B cell (primary cell): ENCODE measurements around the gene THBD. TPM values are rescaled to one million over a fixed set of nuclear protein-coding genes. Genes with fewer than 3 reads are reported as not detected.

ENCODE experiments used
- ATAC-seq: fragments of 200-7000 bp; cut with Tn5 transposase; one replicate; pipeline ENCODE4 v1.10.0; 2021; ENCODE audit warnings: low read depth, mild to moderate bottlenecking, moderate number of reproducible peaks, moderate library complexity
- CTCF ChIA-PET: fragments of 350-600 bp; sonication (Branson Sonifier 250); formaldehyde crosslinking; loops from one replicate; lab custom pipeline; 2021; ENCODE audit warnings: antibody characterized with exemption, inconsistent platforms; lab: Charles Lee
- POLR2A ChIA-PET: fragments of 350-600 bp; sonication (Branson Sonifier 250); formaldehyde crosslinking; loops from one replicate; lab custom pipeline; 2021; ENCODE audit warnings: antibody characterized with exemption; lab: Charles Lee
- DNase-seq: peaks from one replicate; pipeline ENCODE4 v3.0.0; 2013
- H2AFZ ChIP-seq: 2 replicates; pipeline ENCODE4 v1.6.1; 2012; ENCODE audit warnings: mild to moderate bottlenecking, low read depth, low read length; ENCODE audit not compliant: insufficient read depth, poor library complexity, severe bottlenecking
- H3K27ac ChIP-seq, 2 donors: 1 replicate in 1 of 2; 2 replicates in 1 of 2; pipeline ENCODE4 v1.5.1; 2012 to 2013; ENCODE audit warnings: low read length in 2 of 2, mild to moderate bottlenecking in 2 of 2, moderate library complexity in 1 of 2
- H3K27me3 ChIP-seq, 4 experiments: fragments of 200-600 bp in 1 of 4; sonication (generic) in 1 of 4; replicated peaks in 1 of 4; 1 replicate in 2 of 4; 2 replicates in 2 of 4; pipeline versions ENCODE4 v1.6.1 to v1.7.0; 2013 to 2016; ENCODE audit warnings: low read length in 3 of 4, mild to moderate bottlenecking in 2 of 4, mixed read lengths in 1 of 4, moderate library complexity in 1 of 4; ENCODE audit not compliant: insufficient read depth in 4 of 4, control insufficient read depth in 3 of 4; ENCODE audit errors: control extremely low read depth in 1 of 4
- H3K36me3 ChIP-seq, 2 experiments: replicated peaks in 1 of 2; 1 replicate in 1 of 2; 2 replicates in 1 of 2; pipeline versions ENCODE4 v1.6.1 to v1.7.1; 2013; ENCODE audit warnings: low read length in 1 of 2; ENCODE audit not compliant: insufficient read depth in 2 of 2, control insufficient read depth in 1 of 2; ENCODE audit errors: control extremely low read depth in 1 of 2, extremely low read depth in 1 of 2
- H3K4me1 ChIP-seq, 2 donors: fragments of 200-600 bp in 1 of 2; sonication (generic) in 1 of 2; 1 replicate in 1 of 2; 2 replicates in 1 of 2; pipeline versions ENCODE4 v1.5.1 to v1.6.1; 2013 to 2017; ENCODE audit warnings: low read length in 2 of 2; ENCODE audit not compliant: control insufficient read depth in 2 of 2, insufficient read depth in 2 of 2
- H3K4me2 ChIP-seq: replicated peaks from 2 replicates; pipeline ENCODE3; 2012; ENCODE audit warnings: mild to moderate bottlenecking, low read depth, low read length; ENCODE audit not compliant: poor library complexity, severe bottlenecking
- H3K4me3 ChIP-seq, 5 experiments: fragments of 200-600 bp in 1 of 5; sonication (generic) in 1 of 5; 1 replicate in 3 of 5; 2 replicates in 2 of 5; pipeline versions ENCODE4 v1.5.1 to v1.7.0; 2011 to 2016; ENCODE audit warnings: low read length in 4 of 5, mild to moderate bottlenecking in 4 of 5, low read depth in 2 of 5, control low read depth in 1 of 5, moderate library complexity in 1 of 5; ENCODE audit not compliant: insufficient read depth in 1 of 5; ENCODE audit errors: control extremely low read depth in 1 of 5, extremely low read depth in 1 of 5
- H3K79me2 ChIP-seq: fragments of 200-600 bp; sonication (generic); one replicate; pipeline ENCODE4 v1.6.0; 2016; ENCODE audit warnings: low read length; ENCODE audit not compliant: control insufficient read depth, insufficient read depth
- H3K9ac ChIP-seq: fragments of 200-600 bp; sonication (generic); 2 replicates; pipeline ENCODE4 v1.6.1; 2017; ENCODE audit warnings: mild to moderate bottlenecking, low read length, moderate library complexity
- H3K9me3 ChIP-seq, 3 donors: one replicate each; pipeline versions ENCODE4 v1.6.1 to v1.7.1; 2013; ENCODE audit warnings: low read length in 2 of 3; ENCODE audit not compliant: control insufficient read depth in 2 of 3, insufficient read depth in 1 of 3; ENCODE audit errors: control extremely low read depth in 1 of 3
- H4K20me1 ChIP-seq: 2 replicates; pipeline ENCODE4 v1.6.0; 2012; ENCODE audit warnings: mild to moderate bottlenecking, low read length; ENCODE audit not compliant: insufficient read depth, control insufficient read depth, poor library complexity, severe bottlenecking
- H3K27ac Mint-ChIP-seq: one replicate; pipeline ENCODE4 v1.8.0; 2021; ENCODE audit warnings: mixed read lengths
- H3K27me3 Mint-ChIP-seq: one replicate; pipeline ENCODE4 v1.8.0; 2021; ENCODE audit warnings: mixed read lengths
- H3K4me1 Mint-ChIP-seq: one replicate; pipeline ENCODE4 v1.8.0; 2021; ENCODE audit warnings: mixed read lengths
- H3K4me3 Mint-ChIP-seq: one replicate; pipeline ENCODE4 v1.8.0; 2021; ENCODE audit warnings: mixed read lengths
- H3K9me3 Mint-ChIP-seq: one replicate; pipeline ENCODE4 v1.8.0; 2022; ENCODE audit warnings: mixed read lengths; ENCODE audit not compliant: insufficient read depth
- EZH2 ChIP-seq: IDR thresholded peaks from 2 replicates; pipeline ENCODE4 v1.6.1; 2012; ENCODE audit warnings: borderline replicate concordance, low read depth, mild to moderate bottlenecking, moderate library complexity, low read length; ENCODE audit not compliant: insufficient read depth, poor library complexity, severe bottlenecking
- WGBS: methylation state at CpG from one replicate; pipeline ENCODE4 v1.1.5; 2013; ENCODE audit warnings: missing lambda C conversion rate; ENCODE audit not compliant: insufficient coverage; 5-methylcytosine and 5-hydroxymethylcytosine counted together
- intact Hi-C: fragments of 100-400 bp; cut with micrococcal nuclease; formaldehyde crosslinking; loops from one replicate; pipeline ENCODE4 v1.10.0; 2022
- polyA plus RNA-seq: library from polyadenylated mRNA; depleted of rRNA; stranded (reverse); fragments of >200 nt; gene quantifications from 2 replicates; pipeline ENCODE4 v1.2.3, GENCODE V29; 2012
- total RNA-seq, 2 donors: library from RNA; stranded (reverse); fragments of 120-200 nt in 1 of 2; gene quantifications; 1 replicate in 1 of 2; 2 replicates in 1 of 2; pipeline versions ENCODE4 v1.2.3 to v1.2.4, GENCODE V29; 2013 to 2022
- TF ChIP-seq, protein P1 (sequence below): fragments of 200-600 bp; IDR thresholded peaks from one replicate; pipeline ENCODE4 v1.8.0; 2022; ENCODE audit warnings: antibody characterized with exemption, mild to moderate bottlenecking

THBD gene
- total and polyA plus RNA-seq, 2 donors (not counting 1 experiment from before 2014, with no cell fraction given), result 0.78 TPM; not detected in 1

DNA sequence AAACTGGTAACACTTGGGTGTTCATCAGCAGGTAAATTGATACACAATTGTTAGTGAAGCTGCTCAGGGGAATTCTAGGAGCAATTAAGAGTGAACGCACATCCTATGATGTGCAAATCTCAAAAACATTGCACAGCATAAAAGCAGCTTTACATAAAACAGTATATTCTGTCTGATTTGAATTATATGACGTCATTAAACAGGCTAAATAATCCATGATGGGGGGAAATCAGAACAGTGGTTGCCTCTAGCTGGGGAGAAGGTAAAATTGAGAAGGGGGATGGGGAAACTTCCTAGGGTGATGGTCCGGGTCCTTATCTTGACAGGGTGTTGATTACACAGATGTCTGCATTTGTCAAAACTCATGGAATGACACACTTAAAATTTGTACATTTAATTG lies 17.3 kb upstream of the THBD start:
- DNase-seq, result no peak
- CTCF ChIA-PET, result no interaction called here

DNA sequence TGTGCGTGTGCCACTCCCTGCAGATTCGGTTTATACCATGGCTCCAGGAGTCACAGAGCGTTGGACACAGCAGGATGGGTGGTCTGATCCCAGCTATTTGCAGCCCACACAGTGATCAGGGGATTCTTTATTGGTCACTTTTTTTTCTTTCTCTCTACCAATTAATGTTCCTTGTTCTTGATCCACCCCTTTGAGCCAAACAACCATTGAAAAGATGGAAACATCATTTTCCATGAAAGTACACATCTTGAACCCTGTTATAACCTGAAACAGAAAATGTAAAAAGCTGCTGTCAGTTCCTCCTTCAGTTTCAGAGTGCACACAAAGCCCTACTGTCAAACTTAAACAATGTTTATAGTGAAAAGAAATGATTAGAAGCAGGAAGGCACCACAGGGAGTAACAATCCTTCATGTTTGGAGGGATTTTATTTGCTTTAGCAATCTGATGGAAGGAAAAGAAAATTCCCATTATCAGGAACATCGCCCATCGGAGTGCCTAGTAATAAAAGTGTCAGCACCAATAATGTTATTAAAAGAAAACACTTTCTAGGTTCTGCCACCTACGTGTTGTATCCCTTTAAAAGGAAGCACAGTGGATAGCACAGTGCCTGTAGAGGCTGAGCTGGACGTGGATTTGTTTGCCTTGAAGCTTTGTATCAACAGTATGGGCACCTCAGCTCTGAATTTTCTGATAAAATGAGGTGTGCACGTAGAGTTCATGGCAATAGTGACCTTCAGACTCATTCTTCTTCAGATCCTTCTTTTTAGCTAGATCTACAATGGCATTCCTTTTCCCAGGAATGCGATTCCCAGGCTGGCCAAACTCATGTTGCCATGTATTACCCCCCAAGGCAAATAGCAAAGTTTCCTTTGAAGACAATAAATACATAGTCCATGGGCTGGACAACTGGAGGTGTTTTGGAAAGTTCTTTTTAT lies 16.1 kb upstream of the THBD start:
- H2AFZ ChIP-seq, result no peak overlapping the region
- DNase-seq (no peak), ATAC-seq (no peak)
- no peak overlapping the region for H3K4me2 ChIP-seq
- no peak overlapping the region for H3K4me3 ChIP-seq
- POLR2A ChIA-PET, result no interaction called here
- Mint-ChIP-seq H3K4me1 (no peaks in the 10 kb centered on the region), H3K27ac (no peak overlapping the region), H3K4me3 (no peak overlapping the region), H3K27me3 (peaks cover 2% of the 10 kb centered on the region), H3K9me3 (no peaks in the 10 kb centered on the region)
- 88% methylated on average over 5 of the region's 9 CpGs for WGBS
- no peaks in the 10 kb centered on the region for H3K36me3 ChIP-seq
- H3K79me2 ChIP-seq, result no peaks in the 10 kb centered on the region
- CTCF ChIA-PET, result no interaction called here
- H3K27ac ChIP-seq, result no peak overlapping the region
- H3K9ac ChIP-seq, result no peak overlapping the region
- H3K4me1 ChIP-seq, result no peaks in the 10 kb centered on the region
- no peaks in the 10 kb centered on the region for H3K27me3 ChIP-seq
- H4K20me1 ChIP-seq, result no peaks in the 10 kb centered on the region
- intact Hi-C loops, result no loop called here
- TF ChIP-seq EZH2, result no peak
- TF ChIP-seq, protein P1, sequence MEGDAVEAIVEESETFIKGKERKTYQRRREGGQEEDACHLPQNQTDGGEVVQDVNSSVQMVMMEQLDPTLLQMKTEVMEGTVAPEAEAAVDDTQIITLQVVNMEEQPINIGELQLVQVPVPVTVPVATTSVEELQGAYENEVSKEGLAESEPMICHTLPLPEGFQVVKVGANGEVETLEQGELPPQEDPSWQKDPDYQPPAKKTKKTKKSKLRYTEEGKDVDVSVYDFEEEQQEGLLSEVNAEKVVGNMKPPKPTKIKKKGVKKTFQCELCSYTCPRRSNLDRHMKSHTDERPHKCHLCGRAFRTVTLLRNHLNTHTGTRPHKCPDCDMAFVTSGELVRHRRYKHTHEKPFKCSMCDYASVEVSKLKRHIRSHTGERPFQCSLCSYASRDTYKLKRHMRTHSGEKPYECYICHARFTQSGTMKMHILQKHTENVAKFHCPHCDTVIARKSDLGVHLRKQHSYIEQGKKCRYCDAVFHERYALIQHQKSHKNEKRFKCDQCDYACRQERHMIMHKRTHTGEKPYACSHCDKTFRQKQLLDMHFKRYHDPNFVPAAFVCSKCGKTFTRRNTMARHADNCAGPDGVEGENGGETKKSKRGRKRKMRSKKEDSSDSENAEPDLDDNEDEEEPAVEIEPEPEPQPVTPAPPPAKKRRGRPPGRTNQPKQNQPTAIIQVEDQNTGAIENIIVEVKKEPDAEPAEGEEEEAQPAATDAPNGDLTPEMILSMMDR, result no peak
- H3K9me3 ChIP-seq, result no peaks in the 10 kb centered on the region

More for the DNA sequence above, 17.3 kb upstream of the THBD start:
- H3K9me3 ChIP-seq, result no peaks in the 10 kb centered on the region
- no peak overlapping the region for H3K27ac Mint-ChIP-seq
- intact Hi-C loops, result no loop called here
- no peaks in the 10 kb centered on the region for H3K9me3 Mint-ChIP-seq
- POLR2A ChIA-PET, result no interaction called here
- H3K4me3 Mint-ChIP-seq, result no peak overlapping the region
- H3K4me3 ChIP-seq, result no peak overlapping the region
- no peaks in the 10 kb centered on the region for H3K4me1 ChIP-seq
- peaks cover 2% of the 10 kb centered on the region for H3K27me3 Mint-ChIP-seq
- no peaks in the 10 kb centered on the region for H3K79me2 ChIP-seq
- TF ChIP-seq, protein P1, result no peak
- TF ChIP-seq EZH2, result no peak
- H3K27ac ChIP-seq, result no peak overlapping the region
- no peaks in the 10 kb centered on the region for H3K4me1 Mint-ChIP-seq
- WGBS, result no CpG with 5 or more reads among the region's 3 CpGs
- no peak overlapping the region for H3K9ac ChIP-seq
- ATAC-seq, result no peak
- no peak overlapping the region for H2AFZ ChIP-seq
- H4K20me1 ChIP-seq, result no peaks in the 10 kb centered on the region
- no peaks in the 10 kb centered on the region for H3K36me3 ChIP-seq
- no peaks in the 10 kb centered on the region for H3K27me3 ChIP-seq
- H3K4me2 ChIP-seq, result no peak overlapping the region
